Measurements from ENCODE around the gene RPL7L1. TPM values are rescaled to one million over a fixed set of nuclear protein-coding genes. Genes with fewer than 3 reads are reported as not detected.

The RPL7L1 gene
- total and polyA plus RNA-seq, 2 of the 13 experiments (the other 11 are each of a cell fraction or from before 2014, with no cell fraction given): 51.6 to 179 TPM

DNA sequence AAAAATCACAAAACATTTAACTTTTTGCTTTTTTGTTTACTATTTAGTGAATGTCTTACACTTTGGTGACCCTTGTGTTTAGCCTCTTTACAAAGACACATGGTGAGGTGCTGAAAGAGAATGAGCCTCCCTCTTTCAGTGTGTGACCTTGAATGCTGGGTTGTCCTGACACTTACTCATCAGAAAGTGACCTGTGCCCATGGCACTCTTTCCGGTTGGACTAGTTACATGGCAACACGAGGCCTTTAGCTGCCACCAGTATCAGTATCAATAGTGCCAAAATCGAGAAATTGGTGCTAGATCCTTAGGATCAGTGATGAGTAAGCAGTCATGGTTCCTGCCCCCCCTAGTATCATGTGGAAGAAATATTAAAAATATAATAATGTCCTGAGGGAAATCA lies 1.7 kb upstream of the RPL7L1 start:
- no TSS peak for BruUV-seq (replicated peaks)
- FAIRE-seq: no peak
- H3K4me2 ChIP-seq (ENCODE audit: low read depth, low read length): peak overlapping the region; percentile 63
- TF ChIP-seq PAWR (CRISPR knock-in tag; IDR thresholded peaks at IDR 0.05; ENCODE audit: borderline replicate concordance): no peak
- no peak for TF ChIP-seq POLR2AphosphoS2 (IDR thresholded peaks at IDR 0.05; ENCODE audit: low read depth, low read length)
- TF ChIP-seq, protein P1, sequence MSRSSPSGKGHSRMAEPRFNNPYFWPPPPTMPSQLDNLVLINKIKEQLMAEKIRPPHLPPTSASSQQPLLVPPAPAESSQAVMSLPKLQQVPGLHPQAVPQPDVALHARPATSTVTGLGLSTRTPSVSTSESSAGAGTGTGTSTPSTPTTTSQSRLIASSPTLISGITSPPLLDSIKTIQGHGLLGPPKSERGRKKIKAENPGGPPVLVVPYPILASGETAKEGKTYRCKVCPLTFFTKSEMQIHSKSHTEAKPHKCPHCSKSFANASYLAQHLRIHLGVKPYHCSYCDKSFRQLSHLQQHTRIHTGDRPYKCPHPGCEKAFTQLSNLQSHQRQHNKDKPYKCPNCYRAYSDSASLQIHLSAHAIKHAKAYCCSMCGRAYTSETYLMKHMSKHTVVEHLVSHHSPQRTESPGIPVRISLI (CRISPR knock-in tag; IDR thresholded peaks at IDR 0.05; ENCODE audit: borderline replicate concordance): no peak
- TF ChIP-seq SIN3B (IDR thresholded peaks at IDR 0.05; ENCODE audit: low read length): no peak
- peak; percentile 58 for TF ChIP-seq ZNF629 (CRISPR knock-in tag; conservative IDR thresholded peaks at IDR 0.05)
- no peak for TF ChIP-seq MED13 (CRISPR knock-in tag; IDR thresholded peaks at IDR 0.05)
- TF ChIP-seq MTA3 (CRISPR knock-in tag; IDR thresholded peaks at IDR 0.05): no peak
- TF ChIP-seq, protein P2, sequence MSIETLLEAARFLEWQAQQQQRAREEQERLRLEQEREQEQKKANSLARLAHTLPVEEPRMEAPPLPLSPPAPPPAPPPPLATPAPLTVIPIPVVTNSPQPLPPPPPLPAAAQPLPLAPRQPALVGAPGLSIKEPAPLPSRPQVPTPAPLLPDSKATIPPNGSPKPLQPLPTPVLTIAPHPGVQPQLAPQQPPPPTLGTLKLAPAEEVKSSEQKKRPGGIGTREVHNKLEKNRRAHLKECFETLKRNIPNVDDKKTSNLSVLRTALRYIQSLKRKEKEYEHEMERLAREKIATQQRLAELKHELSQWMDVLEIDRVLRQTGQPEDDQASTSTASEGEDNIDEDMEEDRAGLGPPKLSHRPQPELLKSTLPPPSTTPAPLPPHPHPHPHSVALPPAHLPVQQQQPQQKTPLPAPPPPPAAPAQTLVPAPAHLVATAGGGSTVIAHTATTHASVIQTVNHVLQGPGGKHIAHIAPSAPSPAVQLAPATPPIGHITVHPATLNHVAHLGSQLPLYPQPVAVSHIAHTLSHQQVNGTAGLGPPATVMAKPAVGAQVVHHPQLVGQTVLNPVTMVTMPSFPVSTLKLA (IDR thresholded peaks at IDR 0.05): peak; percentile 50; the same call in 1 of the 2 replicates
- no peak for TF ChIP-seq IKZF1 (IDR thresholded peaks at IDR 0.05)
- 0 out of 2 replicates have a peak, but pooled peaks have one; percentile 33 for TF ChIP-seq NFKBIZ (CRISPR knock-in tag; IDR thresholded peaks at IDR 0.05)
- no peak for TF ChIP-seq RAD21 (CRISPR knock-in tag; IDR thresholded peaks at IDR 0.05)
- TF ChIP-seq, protein P3, sequence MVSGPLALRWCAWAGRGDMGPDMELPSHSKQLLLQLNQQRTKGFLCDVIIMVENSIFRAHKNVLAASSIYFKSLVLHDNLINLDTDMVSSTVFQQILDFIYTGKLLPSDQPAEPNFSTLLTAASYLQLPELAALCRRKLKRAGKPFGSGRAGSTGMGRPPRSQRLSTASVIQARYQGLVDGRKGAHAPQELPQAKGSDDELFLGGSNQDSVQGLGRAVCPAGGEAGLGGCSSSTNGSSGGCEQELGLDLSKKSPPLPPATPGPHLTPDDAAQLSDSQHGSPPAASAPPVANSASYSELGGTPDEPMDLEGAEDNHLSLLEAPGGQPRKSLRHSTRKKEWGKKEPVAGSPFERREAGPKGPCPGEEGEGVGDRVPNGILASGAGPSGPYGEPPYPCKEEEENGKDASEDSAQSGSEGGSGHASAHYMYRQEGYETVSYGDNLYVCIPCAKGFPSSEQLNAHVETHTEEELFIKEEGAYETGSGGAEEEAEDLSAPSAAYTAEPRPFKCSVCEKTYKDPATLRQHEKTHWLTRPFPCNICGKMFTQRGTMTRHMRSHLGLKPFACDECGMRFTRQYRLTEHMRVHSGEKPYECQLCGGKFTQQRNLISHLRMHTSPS (CRISPR knock-in tag; IDR thresholded peaks at IDR 0.05; ENCODE audit: low read depth): peak; percentile 82
- TF ChIP-seq, protein P4, sequence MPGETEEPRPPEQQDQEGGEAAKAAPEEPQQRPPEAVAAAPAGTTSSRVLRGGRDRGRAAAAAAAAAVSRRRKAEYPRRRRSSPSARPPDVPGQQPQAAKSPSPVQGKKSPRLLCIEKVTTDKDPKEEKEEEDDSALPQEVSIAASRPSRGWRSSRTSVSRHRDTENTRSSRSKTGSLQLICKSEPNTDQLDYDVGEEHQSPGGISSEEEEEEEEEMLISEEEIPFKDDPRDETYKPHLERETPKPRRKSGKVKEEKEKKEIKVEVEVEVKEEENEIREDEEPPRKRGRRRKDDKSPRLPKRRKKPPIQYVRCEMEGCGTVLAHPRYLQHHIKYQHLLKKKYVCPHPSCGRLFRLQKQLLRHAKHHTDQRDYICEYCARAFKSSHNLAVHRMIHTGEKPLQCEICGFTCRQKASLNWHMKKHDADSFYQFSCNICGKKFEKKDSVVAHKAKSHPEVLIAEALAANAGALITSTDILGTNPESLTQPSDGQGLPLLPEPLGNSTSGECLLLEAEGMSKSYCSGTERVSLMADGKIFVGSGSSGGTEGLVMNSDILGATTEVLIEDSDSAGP (CRISPR knock-in tag; IDR thresholded peaks at IDR 0.05; ENCODE audit: borderline replicate concordance): no peak
- TF ChIP-seq NR2F1 (CRISPR knock-in tag; IDR thresholded peaks at IDR 0.05): peak in 1 of 2 experiments; percentile 8; a peak in 1 of 4 replicates
- TF ChIP-seq FOXK1 (CRISPR knock-in tag; IDR thresholded peaks at IDR 0.05; ENCODE audit: borderline replicate concordance, low read depth): no peak
- no peak for TF ChIP-seq ZNF10 (CRISPR knock-in tag; IDR thresholded peaks at IDR 0.05; ENCODE audit: borderline replicate concordance, low read depth)
- TF ChIP-seq, protein P5, sequence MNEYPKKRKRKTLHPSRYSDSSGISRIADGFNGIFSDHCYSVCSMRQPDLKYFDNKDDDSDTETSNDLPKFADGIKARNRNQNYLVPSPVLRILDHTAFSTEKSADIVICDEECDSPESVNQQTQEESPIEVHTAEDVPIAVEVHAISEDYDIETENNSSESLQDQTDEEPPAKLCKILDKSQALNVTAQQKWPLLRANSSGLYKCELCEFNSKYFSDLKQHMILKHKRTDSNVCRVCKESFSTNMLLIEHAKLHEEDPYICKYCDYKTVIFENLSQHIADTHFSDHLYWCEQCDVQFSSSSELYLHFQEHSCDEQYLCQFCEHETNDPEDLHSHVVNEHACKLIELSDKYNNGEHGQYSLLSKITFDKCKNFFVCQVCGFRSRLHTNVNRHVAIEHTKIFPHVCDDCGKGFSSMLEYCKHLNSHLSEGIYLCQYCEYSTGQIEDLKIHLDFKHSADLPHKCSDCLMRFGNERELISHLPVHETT (CRISPR knock-in tag; conservative IDR thresholded peaks at IDR 0.05): no peak

More for the DNA sequence above, 1.7 kb upstream of the RPL7L1 start:
- Histone ChIP-seq H3K4me3 (replicated peaks in 1 of 3; ENCODE audit: insufficient read depth in 1 of 3, low read depth in 2 of 3, low read length in 3 of 3) (peak overlapping the region in 1 of 3 experiments; percentile 38; a peak in 1 of 6 replicates), H3K9ac (ENCODE audit: insufficient read depth, low read depth, low read length) (peak overlapping the region; percentile 12; the same call in 1 of the 2 replicates), H2AFZ (ENCODE audit: low read length) (peak overlapping the region; percentile 70), H3K27me3 (ENCODE audit: control insufficient read depth in 1 of 2, insufficient read depth in 2 of 2, low read length in 2 of 2) (no peaks in the 10 kb centered on the region; a peak in 1 of 5 replicates), H3K36me3 (replicated peaks in 1 of 2; ENCODE audit: control insufficient read depth in 1 of 2, insufficient read depth in 2 of 2, low read length in 2 of 2) (peaks cover 2 to 7% of the 10 kb centered on the region in 2 experiments; a peak in 3 of 5 replicates), H3K4me1 (ENCODE audit: insufficient read depth, low read length) (peaks cover 46% of the 10 kb centered on the region), H3K79me2 (ENCODE audit: insufficient read depth, low read length) (peaks cover 26% of the 10 kb centered on the region), H3K9me3 (ENCODE audit: low read length) (no peaks in the 10 kb centered on the region), H3K27ac (ENCODE audit: extremely low read length, insufficient read depth, low read length) (peak overlapping the region; percentile 14), H4K20me1 (ENCODE audit: insufficient read depth, low read length) (no peaks in the 10 kb centered on the region; the same call in 1 of the 2 replicates)
- in situ Hi-C loops (cut with HindIII; ENCODE audit: extremely low pct_ligation_motif_present, low pct_unique_long_range_greater_than_20kb): loop anchor here (5.0 kb wide), 1 partner anchor 215 kb away; no protein-coding TSS in a partner anchor
- 17% methylated on average over 3 of the region's 3 CpGs for WGBS (ENCODE audit: low lambda C conversion rate)
- CTCF ChIA-PET (ENCODE audit: low intra/inter-chr PET ratio, low total read pairs): interaction anchor here (1.2 to 2.7 kb wide), 3 partner anchors 151 to 568 kb away, joined by 3 to 44 read pairs (median 12); no protein-coding TSS in a partner anchor
- intact Hi-C loops (cut with micrococcal nuclease; ENCODE audit: unreplicated experiment): loop anchor here (1.0 to 2.0 kb wide), 5 partner anchors 22 to 216 kb away; partner anchors contain the start of genes BICRAL and TBCC
- ATAC-seq (peak; percentile 25), DNase-seq (ENCODE audit: low spot score) (peak; percentile 81)
- POLR2A ChIA-PET: interaction anchor here (1.0 to 6.4 kb wide), 5 partner anchors 13 to 216 kb away, joined by 3 to 147 read pairs (median 21); partner anchors contain the start of genes BICRAL, CNPY3 and TBCC
